ENCODE measurements around the gene GALT. TPM values are rescaled to one million over a fixed set of nuclear protein-coding genes. Genes with fewer than 3 reads are reported as not detected.

The GALT gene
- total RNA-seq, 1 donor from 2014 or later = 52.5 TPM

DNA sequence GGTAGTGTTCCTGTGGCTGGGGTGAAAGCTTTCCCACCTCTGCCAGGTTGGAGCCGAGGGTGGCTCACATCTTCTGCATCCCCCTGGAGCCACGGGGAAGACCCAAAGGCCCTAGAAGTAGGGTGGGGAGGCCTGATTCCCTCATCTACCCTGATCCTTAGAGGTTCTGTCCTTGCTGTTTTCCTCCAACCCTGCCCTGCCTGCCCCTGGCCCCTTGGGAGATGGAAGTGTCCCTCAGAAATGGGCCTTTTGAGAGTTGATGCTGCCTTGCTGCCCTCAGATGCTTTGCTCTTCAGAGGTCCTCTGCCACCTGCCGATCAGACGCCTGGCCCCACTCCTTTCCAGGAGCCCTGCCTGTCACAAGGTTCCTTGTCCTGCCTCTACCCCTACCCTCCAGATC lies 38.3 kb downstream of the GALT start:
- no peak for DNase-seq (ENCODE audit: extremely low spot score in 2 of 2)
- no peak for TF ChIP-seq POLR2A (IDR thresholded peaks at IDR 0.05)
- TF ChIP-seq, protein P1, sequence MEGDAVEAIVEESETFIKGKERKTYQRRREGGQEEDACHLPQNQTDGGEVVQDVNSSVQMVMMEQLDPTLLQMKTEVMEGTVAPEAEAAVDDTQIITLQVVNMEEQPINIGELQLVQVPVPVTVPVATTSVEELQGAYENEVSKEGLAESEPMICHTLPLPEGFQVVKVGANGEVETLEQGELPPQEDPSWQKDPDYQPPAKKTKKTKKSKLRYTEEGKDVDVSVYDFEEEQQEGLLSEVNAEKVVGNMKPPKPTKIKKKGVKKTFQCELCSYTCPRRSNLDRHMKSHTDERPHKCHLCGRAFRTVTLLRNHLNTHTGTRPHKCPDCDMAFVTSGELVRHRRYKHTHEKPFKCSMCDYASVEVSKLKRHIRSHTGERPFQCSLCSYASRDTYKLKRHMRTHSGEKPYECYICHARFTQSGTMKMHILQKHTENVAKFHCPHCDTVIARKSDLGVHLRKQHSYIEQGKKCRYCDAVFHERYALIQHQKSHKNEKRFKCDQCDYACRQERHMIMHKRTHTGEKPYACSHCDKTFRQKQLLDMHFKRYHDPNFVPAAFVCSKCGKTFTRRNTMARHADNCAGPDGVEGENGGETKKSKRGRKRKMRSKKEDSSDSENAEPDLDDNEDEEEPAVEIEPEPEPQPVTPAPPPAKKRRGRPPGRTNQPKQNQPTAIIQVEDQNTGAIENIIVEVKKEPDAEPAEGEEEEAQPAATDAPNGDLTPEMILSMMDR (IDR thresholded peaks at IDR 0.05) = no peak
- no peak for TF ChIP-seq POLR2AphosphoS5 (IDR thresholded peaks at IDR 0.05; ENCODE audit: insufficient read depth in 1 of 2, low read depth in 1 of 2)
- intact Hi-C loops (cut with DNase I) = no loop called here
- H3K4me1 ChIP-seq = peaks cover 12% of the 10 kb centered on the region
- H3K27ac ChIP-seq = no peak overlapping the region
- H3K36me3 ChIP-seq = no peaks in the 10 kb centered on the region
- no peak overlapping the region for H3K4me3 ChIP-seq
- no peaks in the 10 kb centered on the region for H3K9me3 ChIP-seq
- no peaks in the 10 kb centered on the region for H3K27me3 ChIP-seq

DNA sequence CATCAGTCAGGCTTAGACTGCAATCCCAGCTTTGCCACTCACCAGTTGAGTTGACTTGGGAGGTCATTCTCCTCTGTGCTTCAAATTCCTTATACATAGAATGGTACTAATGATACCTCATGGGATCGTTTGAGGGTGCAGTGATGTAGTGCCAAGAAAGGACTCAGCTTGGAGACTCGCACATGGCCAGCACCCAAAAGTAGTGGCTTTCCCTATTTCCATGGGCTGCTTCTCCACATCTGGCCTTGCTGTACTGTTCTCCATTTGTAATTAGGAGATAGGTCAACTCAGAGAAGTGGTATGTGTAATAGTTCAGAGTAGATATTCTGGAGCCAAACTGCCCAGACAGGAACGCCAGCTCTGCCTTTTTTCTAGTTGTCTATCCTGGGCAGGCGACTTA lies 39.1 kb downstream of the GALT start:
- Histone ChIP-seq H3K27me3 (no peaks in the 10 kb centered on the region), H3K4me3 (no peak overlapping the region), H3K9me3 (no peaks in the 10 kb centered on the region), H3K27ac (no peak overlapping the region), H3K36me3 (no peaks in the 10 kb centered on the region), H3K4me1 (peaks cover 12% of the 10 kb centered on the region)
- no peak for DNase-seq (ENCODE audit: extremely low spot score in 2 of 2)
- TF ChIP-seq POLR2AphosphoS5 (IDR thresholded peaks at IDR 0.05; ENCODE audit: insufficient read depth in 1 of 2, low read depth in 1 of 2) = no peak
- TF ChIP-seq POLR2A (IDR thresholded peaks at IDR 0.05) = no peak
- TF ChIP-seq, protein P1 (IDR thresholded peaks at IDR 0.05) = no peak
- intact Hi-C loops (cut with DNase I) = no loop called here

DNA sequence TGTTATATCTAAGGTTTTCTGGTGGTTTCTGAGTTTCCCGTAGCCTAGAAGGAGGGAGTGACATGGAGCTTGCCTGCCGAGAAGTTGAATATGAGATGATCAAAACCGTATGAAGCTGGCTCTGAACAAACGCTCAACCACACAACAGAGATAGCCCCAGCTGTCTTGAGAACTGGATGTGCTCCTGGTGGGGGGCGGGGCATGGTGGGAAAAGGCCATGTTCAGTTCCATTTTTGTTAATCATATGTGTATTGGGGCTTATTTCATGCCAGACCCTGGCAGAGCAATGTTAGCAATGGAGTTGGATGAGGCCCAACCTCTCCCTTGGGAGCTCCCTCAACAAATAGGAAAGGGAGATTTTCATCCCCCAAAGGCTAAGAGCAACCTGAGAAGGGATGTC lies 39.8 kb downstream of the GALT start:
- DNase-seq (ENCODE audit: extremely low spot score in 2 of 2) = no peak
- H3K27me3 ChIP-seq = no peaks in the 10 kb centered on the region
- TF ChIP-seq, protein P1 (IDR thresholded peaks at IDR 0.05) = no peak
- TF ChIP-seq POLR2AphosphoS5 (IDR thresholded peaks at IDR 0.05; ENCODE audit: insufficient read depth in 1 of 2, low read depth in 1 of 2) (no peak), POLR2A (IDR thresholded peaks at IDR 0.05) (no peak)
- no peaks in the 10 kb centered on the region for H3K36me3 ChIP-seq
- peaks cover 12% of the 10 kb centered on the region for H3K4me1 ChIP-seq
- no peak overlapping the region for H3K4me3 ChIP-seq
- intact Hi-C loops (cut with DNase I) = no loop called here
- H3K27ac ChIP-seq = no peak overlapping the region
- H3K9me3 ChIP-seq = no peaks in the 10 kb centered on the region

DNA sequence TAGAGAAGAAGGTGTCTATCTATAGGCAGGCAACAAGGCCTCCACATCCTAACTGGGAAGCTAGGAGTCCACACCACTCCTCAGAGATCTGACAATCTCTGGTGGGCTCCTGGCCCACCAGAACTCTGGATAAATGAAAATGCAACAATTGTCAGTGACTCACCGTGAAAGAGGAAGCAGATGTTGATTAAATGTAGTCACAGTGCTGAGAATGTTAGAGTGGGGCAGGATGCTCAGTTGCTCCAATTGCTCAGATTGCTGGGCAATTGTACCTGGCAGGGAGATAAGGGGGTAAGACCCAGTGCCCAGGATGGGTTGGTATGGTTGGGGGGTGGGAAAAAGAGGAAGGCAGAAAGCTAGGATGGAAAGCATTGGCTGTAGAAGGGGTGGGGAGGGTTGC lies 40.3 kb downstream of the GALT start:
- Histone ChIP-seq H3K4me3 (no peak overlapping the region), H3K27me3 (no peaks in the 10 kb centered on the region), H3K36me3 (no peaks in the 10 kb centered on the region), H3K4me1 (peaks cover 12% of the 10 kb centered on the region), H3K27ac (no peak overlapping the region), H3K9me3 (no peaks in the 10 kb centered on the region)
- TF ChIP-seq POLR2A (IDR thresholded peaks at IDR 0.05) (no peak), POLR2AphosphoS5 (IDR thresholded peaks at IDR 0.05; ENCODE audit: insufficient read depth in 1 of 2, low read depth in 1 of 2) (no peak)
- TF ChIP-seq, protein P1 (IDR thresholded peaks at IDR 0.05) = no peak
- intact Hi-C loops (cut with DNase I) = no loop called here
- no peak for DNase-seq (ENCODE audit: extremely low spot score in 2 of 2)

DNA sequence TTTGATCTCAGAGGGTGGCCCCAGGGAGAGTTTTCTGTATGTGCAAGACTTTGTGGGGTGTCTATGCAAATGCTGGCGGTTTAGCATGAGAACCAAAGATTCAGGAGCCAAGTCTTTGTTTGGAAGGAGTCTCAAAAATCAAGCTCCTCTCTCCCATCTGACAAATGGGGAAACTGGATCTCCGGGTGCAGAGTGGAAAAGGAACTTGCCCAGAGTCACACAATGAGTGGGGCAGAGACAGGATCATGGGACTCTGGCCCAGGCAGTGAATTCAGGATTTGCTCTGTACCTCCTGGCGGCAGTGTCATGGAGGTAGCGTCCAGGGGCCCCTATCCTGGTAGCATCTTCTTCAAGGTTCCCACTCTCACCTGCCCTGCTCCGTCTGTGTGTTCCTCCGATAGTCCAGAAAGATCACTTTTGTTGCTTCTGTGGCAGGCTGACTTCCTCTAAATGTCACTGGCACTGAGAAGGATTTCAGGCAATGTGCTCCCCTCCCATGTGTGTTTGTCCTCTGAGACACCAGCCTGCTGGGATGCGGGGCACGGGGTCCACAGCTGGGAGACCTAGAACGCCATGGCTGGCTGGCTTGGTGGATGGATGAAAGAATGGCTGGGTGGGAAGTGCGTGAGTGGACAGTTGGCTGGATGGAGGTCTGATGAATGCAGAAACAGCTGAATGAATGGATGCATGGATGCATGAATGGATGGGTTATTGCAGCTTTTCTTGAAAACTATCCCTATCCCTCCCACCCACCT lies 41.0 kb downstream of the GALT start:
- no peaks in the 10 kb centered on the region for H3K36me3 ChIP-seq
- no peak overlapping the region for H3K27ac ChIP-seq
- H3K4me1 ChIP-seq = peaks cover 12% of the 10 kb centered on the region
- no peak for TF ChIP-seq POLR2A (IDR thresholded peaks at IDR 0.05)
- no peak for TF ChIP-seq POLR2AphosphoS5 (IDR thresholded peaks at IDR 0.05; ENCODE audit: insufficient read depth in 1 of 2, low read depth in 1 of 2)
- TF ChIP-seq, protein P1 (IDR thresholded peaks at IDR 0.05) = no peak
- H3K4me3 ChIP-seq = no peak overlapping the region
- H3K9me3 ChIP-seq = no peaks in the 10 kb centered on the region
- DNase-seq (ENCODE audit: extremely low spot score in 2 of 2) = no peak
- intact Hi-C loops (cut with DNase I) = no loop called here
- no peaks in the 10 kb centered on the region for H3K27me3 ChIP-seq

Data from vagina (tissue), 2 donors.